Jurkat, Clone E6-1 (cell line): ENCODE results near the gene BBLN.

Source experiments
- DNase-seq: peaks from one replicate; pipeline ENCODE4 v3.0.0-alpha.2; 2011; ENCODE audit warnings: low read depth, low spot score
- H3K4me3 ChIP-seq: 2 replicates; pipeline ENCODE4 v1.5.1; 2011; ENCODE audit warnings: mild to moderate bottlenecking, low read length, control low read depth, moderate library complexity

Gene BBLN

GRCh38 chr9:128204858-128205257 lies 44.8 kb downstream of the BBLN start:
- H3K4me3 ChIP-seq: no peak overlapping the region
- no peak for DNase-seq

- no peak overlapping the region for H3K4me3 ChIP-seq
- no peak for DNase-seq
Measured at GRCh38 chr9:128205296-128205944, 45.4 kb downstream of the BBLN start.

GRCh38 chr9:128206484-128206883 lies 46.4 kb downstream of the BBLN start:
- no peak for DNase-seq
- no peak overlapping the region for H3K4me3 ChIP-seq

GRCh38 chr9:128206916-128207910 lies 47.1 kb downstream of the BBLN start:
- no peak overlapping the region for H3K4me3 ChIP-seq
- DNase-seq: no peak

- DNase-seq: no peak
- no peak overlapping the region for H3K4me3 ChIP-seq
Measured at GRCh38 chr9:128208386-128208785, 48.3 kb downstream of the BBLN start.

- H3K4me3 ChIP-seq: no peak overlapping the region
- DNase-seq: no peak
Measured at GRCh38 chr9:128208946-128209669, 49.0 kb downstream of the BBLN start.

- no peak for DNase-seq
- no peak overlapping the region for H3K4me3 ChIP-seq
Measured at GRCh38 chr9:128211186-128211980, 51.3 kb downstream of the BBLN start.

- no peak for DNase-seq
- no peak overlapping the region for H3K4me3 ChIP-seq
Measured at GRCh38 chr9:128211981-128212281, 51.9 kb downstream of the BBLN start.
